GM10266 (cell line): ENCODE results near the gene VGLL4.

ENCODE experiments used
- DNase-seq: peaks from one replicate; pipeline ENCODE4 v3.0.0; 2012; ENCODE audit errors: extremely low spot score
- TF ChIP-seq, protein P1 (sequence below): IDR thresholded peaks from 2 replicates; pipeline ENCODE4 v1.5.1; 2012; ENCODE audit warnings: mild to moderate bottlenecking, low read depth; ENCODE audit not compliant: control insufficient read depth, insufficient read depth; ENCODE audit errors: missing control alignments

The VGLL4 gene

DNA sequence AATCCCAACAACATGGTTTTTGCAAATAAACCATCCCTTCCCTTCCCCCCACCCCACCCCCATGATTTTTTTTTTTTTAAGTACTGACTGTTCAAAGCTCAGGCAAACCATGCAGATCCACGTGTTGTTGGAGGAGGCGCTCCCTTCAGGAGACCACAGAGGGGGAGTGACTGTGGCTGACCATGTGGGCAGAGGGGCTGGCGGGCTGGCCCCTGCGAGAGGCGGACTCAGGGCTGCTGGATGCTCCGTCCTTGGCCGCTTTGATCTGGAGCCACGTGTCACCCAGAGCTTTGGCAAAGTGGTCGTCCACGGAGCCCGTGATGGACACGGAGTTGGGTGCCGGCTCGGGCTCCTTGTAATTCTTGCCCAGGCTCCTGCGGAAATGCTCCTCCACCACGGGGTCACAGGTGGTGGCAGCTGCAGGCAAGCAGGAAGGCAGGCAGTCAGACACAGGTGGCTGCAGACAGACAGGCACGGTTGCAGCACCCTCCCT, 85.3 kb downstream of the VGLL4 start:
- DNase-seq: no peak
- TF ChIP-seq, protein P1, sequence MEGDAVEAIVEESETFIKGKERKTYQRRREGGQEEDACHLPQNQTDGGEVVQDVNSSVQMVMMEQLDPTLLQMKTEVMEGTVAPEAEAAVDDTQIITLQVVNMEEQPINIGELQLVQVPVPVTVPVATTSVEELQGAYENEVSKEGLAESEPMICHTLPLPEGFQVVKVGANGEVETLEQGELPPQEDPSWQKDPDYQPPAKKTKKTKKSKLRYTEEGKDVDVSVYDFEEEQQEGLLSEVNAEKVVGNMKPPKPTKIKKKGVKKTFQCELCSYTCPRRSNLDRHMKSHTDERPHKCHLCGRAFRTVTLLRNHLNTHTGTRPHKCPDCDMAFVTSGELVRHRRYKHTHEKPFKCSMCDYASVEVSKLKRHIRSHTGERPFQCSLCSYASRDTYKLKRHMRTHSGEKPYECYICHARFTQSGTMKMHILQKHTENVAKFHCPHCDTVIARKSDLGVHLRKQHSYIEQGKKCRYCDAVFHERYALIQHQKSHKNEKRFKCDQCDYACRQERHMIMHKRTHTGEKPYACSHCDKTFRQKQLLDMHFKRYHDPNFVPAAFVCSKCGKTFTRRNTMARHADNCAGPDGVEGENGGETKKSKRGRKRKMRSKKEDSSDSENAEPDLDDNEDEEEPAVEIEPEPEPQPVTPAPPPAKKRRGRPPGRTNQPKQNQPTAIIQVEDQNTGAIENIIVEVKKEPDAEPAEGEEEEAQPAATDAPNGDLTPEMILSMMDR: no peak

DNA sequence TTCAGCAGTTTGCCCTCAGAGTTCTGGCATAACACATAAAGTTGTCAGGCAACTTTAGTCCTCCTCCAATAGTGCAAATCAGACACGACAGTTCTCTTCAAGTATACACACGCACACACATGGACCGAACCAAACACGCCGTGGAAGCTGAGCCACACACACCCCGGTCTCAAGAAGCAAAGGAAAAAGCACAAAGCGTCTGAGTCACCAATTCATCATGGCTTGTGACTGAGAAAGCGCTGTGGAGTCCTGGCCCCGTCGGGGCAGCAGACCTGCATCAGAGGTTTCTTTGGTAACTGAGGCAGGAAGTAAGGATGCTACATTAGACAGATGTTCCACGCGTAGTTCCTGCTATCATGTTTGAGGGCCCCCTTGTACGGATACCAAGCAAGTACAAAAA, 85.7 kb downstream of the VGLL4 start:
- TF ChIP-seq, protein P1: no peak
- DNase-seq: no peak

DNA sequence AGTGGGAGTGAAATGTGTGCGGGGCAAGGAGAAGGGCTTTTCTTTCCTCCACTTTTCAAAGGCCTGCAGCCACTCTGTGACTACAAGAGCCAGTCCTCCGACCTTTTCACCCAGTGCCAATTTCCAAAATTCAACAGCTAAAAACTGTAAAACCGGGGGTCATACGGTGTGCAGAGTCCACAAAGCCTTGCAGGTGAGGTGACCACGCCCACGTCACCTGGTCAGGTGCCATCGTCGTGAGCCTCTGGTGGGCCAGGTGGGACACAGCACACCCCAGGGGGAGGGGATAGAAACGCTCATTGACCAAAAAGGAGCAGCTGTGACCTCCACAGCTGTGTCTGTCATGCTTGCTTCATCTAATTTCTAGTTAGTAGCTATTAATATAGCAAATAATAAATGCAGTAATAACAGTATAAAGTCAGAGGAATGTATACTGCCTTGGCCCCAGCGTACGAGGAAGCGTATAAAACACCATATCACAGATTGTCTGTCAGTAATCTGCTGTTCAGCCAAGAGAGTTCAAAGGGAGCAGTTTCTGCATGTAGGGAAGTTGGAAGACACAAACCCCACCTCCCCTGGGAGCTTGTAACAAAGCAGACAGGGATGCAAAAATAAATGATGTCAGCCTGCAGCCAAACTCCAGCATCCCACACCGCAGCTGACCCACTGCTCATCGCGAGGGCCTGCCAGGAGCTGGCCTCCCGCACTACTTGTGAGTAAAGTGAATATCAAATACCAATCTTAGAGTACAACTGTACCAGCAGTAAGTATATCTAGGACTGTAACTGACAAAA, 86.7 kb downstream of the VGLL4 start:
- no peak for DNase-seq
- TF ChIP-seq, protein P1: no peak

DNA sequence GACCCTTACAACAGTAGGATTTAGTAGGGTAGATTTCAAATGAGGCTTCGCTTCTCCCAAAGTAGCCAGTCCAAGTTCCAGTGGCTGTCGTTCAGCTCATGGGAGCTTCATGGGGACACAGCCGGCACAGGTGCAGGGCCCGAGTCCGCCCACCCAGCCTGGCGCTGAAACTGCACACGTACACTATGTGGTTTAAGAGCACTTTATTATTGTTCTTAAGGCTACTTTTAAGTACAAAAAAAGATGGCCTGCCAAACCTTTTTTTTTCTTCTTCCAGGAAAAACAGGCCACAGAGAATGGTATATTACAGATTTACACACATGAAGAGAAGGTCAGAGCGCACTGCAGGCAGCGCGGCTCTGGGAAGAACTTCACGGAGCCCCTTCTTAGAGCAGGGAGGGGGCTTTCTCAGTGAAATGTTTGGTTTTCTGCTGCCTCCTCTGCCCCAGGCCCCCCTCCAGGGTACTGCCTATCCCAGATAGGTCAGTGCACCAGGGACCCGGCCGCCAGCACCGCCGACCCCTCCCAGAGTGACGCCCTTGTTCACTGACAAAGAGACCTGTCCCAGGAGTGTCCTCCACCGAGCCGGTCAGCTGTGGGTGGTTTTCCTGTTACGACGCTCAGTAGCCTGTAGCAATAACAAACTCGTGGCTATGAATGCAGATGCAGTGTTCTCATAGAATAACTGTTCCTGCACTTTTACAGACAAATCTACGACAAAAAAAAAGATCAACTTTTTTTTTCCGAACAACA, 87.7 kb downstream of the VGLL4 start:
- DNase-seq: no peak
- TF ChIP-seq, protein P1: no peak

DNA sequence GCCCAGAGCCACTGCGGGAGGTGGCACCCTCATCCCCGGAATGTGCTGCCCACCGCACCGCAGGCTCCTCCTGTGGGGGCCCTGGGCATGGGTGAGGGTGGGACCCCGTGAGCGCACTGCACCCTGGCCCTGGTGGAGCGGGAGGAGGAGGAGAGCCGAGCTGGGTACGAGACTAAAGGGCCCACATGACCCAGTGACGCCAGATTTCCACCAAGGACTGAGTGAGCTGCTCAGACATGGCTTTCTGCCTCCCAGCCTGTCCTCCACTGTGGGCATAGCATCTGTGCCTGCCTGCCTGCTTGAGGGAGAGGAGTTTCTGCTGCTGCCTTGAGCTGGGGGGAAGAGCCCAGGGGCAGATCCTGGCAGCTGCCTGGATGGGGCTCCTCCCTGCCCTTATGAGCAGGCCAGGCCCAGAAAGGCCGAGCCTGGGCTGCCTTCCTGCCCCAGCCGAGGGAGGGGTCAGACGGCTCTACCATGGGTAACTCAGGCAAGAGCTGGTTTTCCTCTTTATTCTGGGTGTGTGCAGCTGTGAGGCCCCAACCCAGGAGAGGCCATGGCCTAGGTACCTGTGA, 88.4 kb downstream of the VGLL4 start:
- TF ChIP-seq, protein P1: no peak

DNA sequence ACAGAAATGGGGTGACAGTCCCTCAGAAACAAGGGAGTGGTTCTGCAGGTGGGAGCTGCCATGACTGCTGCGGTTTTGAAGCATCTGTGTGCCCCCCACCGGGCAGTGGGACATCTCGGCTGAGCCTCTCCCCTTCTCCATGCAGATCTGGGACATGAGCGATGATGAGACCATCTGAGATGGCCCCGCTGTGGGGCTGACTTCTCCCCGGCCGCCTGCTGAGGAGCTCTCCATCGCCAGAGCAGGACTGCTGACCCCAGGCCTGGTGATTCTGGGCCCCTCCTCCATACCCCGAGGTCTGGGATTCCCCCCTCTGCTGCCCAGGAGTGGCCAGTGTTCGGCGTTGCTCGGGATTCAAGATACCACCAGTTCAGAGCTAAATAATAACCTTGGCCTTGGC, 89.0 kb downstream of the VGLL4 start:
- no peak for DNase-seq
- TF ChIP-seq, protein P1: no peak

More for the DNA sequence above, 88.4 kb downstream of the VGLL4 start:
- no peak for DNase-seq
